Measurements from ENCODE around the gene CLPX. TPM values are rescaled to one million over a fixed set of nuclear protein-coding genes. Genes with fewer than 3 reads are reported as not detected.

The CLPX gene
- total and polyA plus RNA-seq, 9 of the 15 experiments (the other 6 are each of a cell fraction or from before 2014, with no cell fraction given) = 11.2 to 83.3 (median 51.3) TPM

- TF ChIP-seq, protein P1, sequence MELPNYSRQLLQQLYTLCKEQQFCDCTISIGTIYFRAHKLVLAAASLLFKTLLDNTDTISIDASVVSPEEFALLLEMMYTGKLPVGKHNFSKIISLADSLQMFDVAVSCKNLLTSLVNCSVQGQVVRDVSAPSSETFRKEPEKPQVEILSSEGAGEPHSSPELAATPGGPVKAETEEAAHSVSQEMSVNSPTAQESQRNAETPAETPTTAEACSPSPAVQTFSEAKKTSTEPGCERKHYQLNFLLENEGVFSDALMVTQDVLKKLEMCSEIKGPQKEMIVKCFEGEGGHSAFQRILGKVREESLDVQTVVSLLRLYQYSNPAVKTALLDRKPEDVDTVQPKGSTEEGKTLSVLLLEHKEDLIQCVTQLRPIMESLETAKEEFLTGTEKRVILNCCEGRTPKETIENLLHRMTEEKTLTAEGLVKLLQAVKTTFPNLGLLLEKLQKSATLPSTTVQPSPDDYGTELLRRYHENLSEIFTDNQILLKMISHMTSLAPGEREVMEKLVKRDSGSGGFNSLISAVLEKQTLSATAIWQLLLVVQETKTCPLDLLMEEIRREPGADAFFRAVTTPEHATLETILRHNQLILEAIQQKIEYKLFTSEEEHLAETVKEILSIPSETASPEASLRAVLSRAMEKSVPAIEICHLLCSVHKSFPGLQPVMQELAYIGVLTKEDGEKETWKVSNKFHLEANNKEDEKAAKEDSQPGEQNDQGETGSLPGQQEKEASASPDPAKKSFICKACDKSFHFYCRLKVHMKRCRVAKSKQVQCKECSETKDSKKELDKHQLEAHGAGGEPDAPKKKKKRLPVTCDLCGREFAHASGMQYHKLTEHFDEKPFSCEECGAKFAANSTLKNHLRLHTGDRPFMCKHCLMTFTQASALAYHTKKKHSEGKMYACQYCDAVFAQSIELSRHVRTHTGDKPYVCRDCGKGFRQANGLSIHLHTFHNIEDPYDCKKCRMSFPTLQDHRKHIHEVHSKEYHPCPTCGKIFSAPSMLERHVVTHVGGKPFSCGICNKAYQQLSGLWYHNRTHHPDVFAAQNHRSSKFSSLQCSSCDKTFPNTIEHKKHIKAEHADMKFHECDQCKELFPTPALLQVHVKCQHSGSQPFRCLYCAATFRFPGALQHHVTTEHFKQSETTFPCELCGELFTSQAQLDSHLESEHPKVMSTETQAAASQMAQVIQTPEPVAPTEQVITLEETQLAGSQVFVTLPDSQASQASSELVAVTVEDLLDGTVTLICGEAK (IDR thresholded peaks at IDR 0.05) = peak; percentile 81
- TF ChIP-seq, protein P1 (CRISPR knock-in tag; IDR thresholded peaks at IDR 0.05) = no peak
- TF ChIP-seq POLR2B (IDR thresholded peaks at IDR 0.05; ENCODE audit: low read depth, partially characterized antibody) = peak; percentile 60
- peak; percentile 90 for TF ChIP-seq RBFOX2 (IDR thresholded peaks at IDR 0.05; ENCODE audit: low read depth, low read length)
- TF ChIP-seq HBP1 (CRISPR knock-in tag; IDR thresholded peaks at IDR 0.05) = 0 out of 2 replicates have a peak, but pooled peaks have one; percentile 6
- no peak for TF ChIP-seq MAFG (tag; conservative IDR thresholded peaks at IDR 0.05)
- TF ChIP-seq L3MBTL2 (IDR thresholded peaks at IDR 0.05) = peak; percentile 80
- TF ChIP-seq, protein P2, sequence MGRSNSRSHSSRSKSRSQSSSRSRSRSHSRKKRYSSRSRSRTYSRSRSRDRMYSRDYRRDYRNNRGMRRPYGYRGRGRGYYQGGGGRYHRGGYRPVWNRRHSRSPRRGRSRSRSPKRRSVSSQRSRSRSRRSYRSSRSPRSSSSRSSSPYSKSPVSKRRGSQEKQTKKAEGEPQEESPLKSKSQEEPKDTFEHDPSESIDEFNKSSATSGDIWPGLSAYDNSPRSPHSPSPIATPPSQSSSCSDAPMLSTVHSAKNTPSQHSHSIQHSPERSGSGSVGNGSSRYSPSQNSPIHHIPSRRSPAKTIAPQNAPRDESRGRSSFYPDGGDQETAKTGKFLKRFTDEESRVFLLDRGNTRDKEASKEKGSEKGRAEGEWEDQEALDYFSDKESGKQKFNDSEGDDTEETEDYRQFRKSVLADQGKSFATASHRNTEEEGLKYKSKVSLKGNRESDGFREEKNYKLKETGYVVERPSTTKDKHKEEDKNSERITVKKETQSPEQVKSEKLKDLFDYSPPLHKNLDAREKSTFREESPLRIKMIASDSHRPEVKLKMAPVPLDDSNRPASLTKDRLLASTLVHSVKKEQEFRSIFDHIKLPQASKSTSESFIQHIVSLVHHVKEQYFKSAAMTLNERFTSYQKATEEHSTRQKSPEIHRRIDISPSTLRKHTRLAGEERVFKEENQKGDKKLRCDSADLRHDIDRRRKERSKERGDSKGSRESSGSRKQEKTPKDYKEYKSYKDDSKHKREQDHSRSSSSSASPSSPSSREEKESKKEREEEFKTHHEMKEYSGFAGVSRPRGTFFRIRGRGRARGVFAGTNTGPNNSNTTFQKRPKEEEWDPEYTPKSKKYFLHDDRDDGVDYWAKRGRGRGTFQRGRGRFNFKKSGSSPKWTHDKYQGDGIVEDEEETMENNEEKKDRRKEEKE (IDR thresholded peaks at IDR 0.05; ENCODE audit: borderline replicate concordance in 1 of 2, control insufficient read depth in 1 of 2, low read depth in 2 of 2, low read length in 1 of 2) = peak in 1 of 2 experiments; percentile 45; a peak in 1 of 4 replicates
- peak; percentile 77; the same call in 1 of the 2 replicates for TF ChIP-seq ZBTB7A (IDR thresholded peaks at IDR 0.05; ENCODE audit: borderline replicate concordance, control insufficient read depth, low read depth, low read length)
- peak; percentile 98 for TF ChIP-seq ZFX (CRISPR knock-in tag; IDR thresholded peaks at IDR 0.05)
- no peak for TF ChIP-seq SLC30A9 (CRISPR knock-in tag; IDR thresholded peaks at IDR 0.05)
- peak; percentile 61 for TF ChIP-seq CTBP1 (IDR thresholded peaks at IDR 0.05; ENCODE audit: borderline replicate concordance)
These were observed at the start of gene CLPX (continued) for GRCh38 chr15:65184868-65185717.

All from K562 (cell line).